SK-N-SH (cell line): ENCODE data around the gene ALG3. TPM values are rescaled to one million over a fixed set of nuclear protein-coding genes. Genes with fewer than 3 reads are reported as not detected.

Experiments used
- CTCF ChIA-PET: fragments of 300-600, 350-600 bp; formaldehyde crosslinking; extraction: SDS; loops from one replicate; lab custom pipeline; 2021; lab: Yijun Ruan, JAX
- POLR2A ChIA-PET: fragments of 350-600 bp; sonication (Branson Sonifier 250); formaldehyde crosslinking; extraction: SDS; loops from one replicate; lab custom pipeline; 2020; ENCODE audit warnings: antibody characterized with exemption, inconsistent platforms; lab: Yijun Ruan, JAX
- DNase-seq: peaks from one replicate; pipeline ENCODE4 v3.0.0; 2012
- H2AFZ ChIP-seq: fragments of 200-600 bp; sonication (generic); 2 replicates; pipeline ENCODE4 v1.8.1; 2016; ENCODE audit warnings: antibody characterized with exemption, mild to moderate bottlenecking, low read depth
- H3F3A ChIP-seq: fragments of 200-600 bp; sonication (generic); replicated peaks from 2 replicates; pipeline ENCODE3; 2016; ENCODE audit warnings: antibody characterized with exemption, mild to moderate bottlenecking; ENCODE audit not compliant: insufficient read depth
- H3K27ac ChIP-seq, 2 experiments: fragments of 200-500 bp in 1 of 2; fragments of 200-600 bp in 1 of 2; sonication (Bioruptor generic) in 1 of 2; sonication (generic), shearing (Covaris generic) in 1 of 2; 2 replicates each; pipeline versions ENCODE4 v1.5.1 to v1.6.1; 2014 to 2016; ENCODE audit warnings: low read depth in 2 of 2, inconsistent platforms in 1 of 2, low read length in 1 of 2, mild to moderate bottlenecking in 1 of 2, mixed read lengths in 1 of 2
- H3K27me3 ChIP-seq: fragments of 200-600 bp; sonication (generic), shearing (Covaris generic); 2 replicates; pipeline ENCODE4 v1.6.1; 2016; ENCODE audit warnings: mixed run types; ENCODE audit not compliant: insufficient read depth
- H3K36me3 ChIP-seq, 2 experiments: fragments of 200-500 bp in 1 of 2; fragments of 200-600 bp in 1 of 2; sonication (Bioruptor generic) in 1 of 2; sonication (generic) in 1 of 2; replicated peaks in 1 of 2; 2 replicates each; pipeline versions ENCODE3 to v1.5.1; 2014 to 2016; ENCODE audit warnings: low read length in 1 of 2, mild to moderate bottlenecking in 1 of 2; ENCODE audit not compliant: insufficient read depth in 2 of 2, control insufficient read depth in 1 of 2
- H3K4me1 ChIP-seq, 2 experiments: fragments of 200-500 bp in 1 of 2; fragments of 200-600 bp in 1 of 2; sonication (Bioruptor generic) in 1 of 2; sonication (generic), shearing (Covaris generic) in 1 of 2; 2 replicates each; pipeline versions ENCODE4 v1.5.1 to v1.6.1; 2014 to 2016; ENCODE audit warnings: low read depth in 1 of 2, low read length in 1 of 2, mixed run types in 1 of 2; ENCODE audit not compliant: insufficient read depth in 2 of 2, control insufficient read depth in 1 of 2
- H3K4me2 ChIP-seq: fragments of 200-600 bp; sonication (generic), shearing (Covaris generic); 2 replicates; pipeline ENCODE4 v1.6.1; 2017; ENCODE audit warnings: mixed run types
- H3K4me3 ChIP-seq, 2 experiments: fragments of 200-500 bp in 1 of 2; fragments of 200-600 bp in 1 of 2; sonication (Bioruptor generic) in 1 of 2; sonication (generic), shearing (Covaris generic) in 1 of 2; 2 replicates each; pipeline versions ENCODE4 v1.5.1 to v1.8.1; 2014 to 2016; ENCODE audit warnings: low read depth in 2 of 2, inconsistent platforms in 1 of 2, low read length in 1 of 2, mild to moderate bottlenecking in 1 of 2, mixed read lengths in 1 of 2, moderate library complexity in 1 of 2
- H3K79me2 ChIP-seq: fragments of 200-600 bp; sonication (generic); 2 replicates; pipeline ENCODE4 v1.8.1; 2017; ENCODE audit warnings: mild to moderate bottlenecking; ENCODE audit not compliant: insufficient read depth
- H3K9ac ChIP-seq: fragments of 200-600 bp; sonication (generic); 2 replicates; pipeline ENCODE4 v1.6.1; 2017; ENCODE audit warnings: mixed run types
- H3K9me2 ChIP-seq: fragments of 200-600 bp; sonication (generic); 2 replicates; pipeline ENCODE4 v1.6.1; 2017; ENCODE audit warnings: mixed run types
- H3K9me3 ChIP-seq: fragments of 200-600 bp; sonication (generic); 2 replicates; pipeline ENCODE4 v1.6.1; 2017; ENCODE audit warnings: mixed run types, mild to moderate bottlenecking, moderate library complexity
- H4K20me1 ChIP-seq: fragments of 200-600 bp; sonication (generic); 2 replicates; pipeline ENCODE4 v1.6.1; 2017; ENCODE audit warnings: mild to moderate bottlenecking, mixed run types; ENCODE audit not compliant: insufficient read depth
- ELF1 ChIP-seq: IDR thresholded peaks from 2 replicates; pipeline ENCODE4 v1.4.0; 2012
- EP300 ChIP-seq, 2 experiments: IDR thresholded peaks; 2 replicates each; pipeline versions ENCODE4 v1.4.0 to v1.6.1; 2012; ENCODE audit warnings: borderline replicate concordance in 1 of 2, low read depth in 1 of 2, low read length in 1 of 2
- EZH2phosphoT487 ChIP-seq: fragments of 200-600 bp; sonication (generic); IDR thresholded peaks from 2 replicates; pipeline ENCODE4 v1.6.1; 2017; ENCODE audit warnings: low read depth, mixed run types, mild to moderate bottlenecking, antibody characterized with exemption, moderate library complexity, borderline replicate concordance
- FOSL2 ChIP-seq: IDR thresholded peaks from 2 replicates; pipeline ENCODE4 v1.4.0; 2012; ENCODE audit warnings: low read depth, mild to moderate bottlenecking, moderate library complexity, borderline replicate concordance
- GABPA ChIP-seq: IDR thresholded peaks from 2 replicates; pipeline ENCODE4 v1.4.0; 2012; ENCODE audit warnings: low read depth, mild to moderate bottlenecking
- GATA2 ChIP-seq: sonication (generic); formaldehyde crosslinking; IDR thresholded peaks from 2 replicates; pipeline ENCODE4 v1.5.0; 2020; ENCODE audit warnings: mild to moderate bottlenecking, missing genetic modification reagents
- JUND ChIP-seq: IDR thresholded peaks from 2 replicates; pipeline ENCODE4 v1.4.0; 2012
- MEF2A ChIP-seq: IDR thresholded peaks from 2 replicates; pipeline ENCODE4 v1.4.0; 2012; ENCODE audit warnings: low read depth, borderline replicate concordance
- MXI1 ChIP-seq: IDR thresholded peaks from 2 replicates; pipeline ENCODE4 v1.6.1; 2012; ENCODE audit warnings: mild to moderate bottlenecking, low read depth, low read length, improper control_type of control experiment
- POLR2AphosphoS5 ChIP-seq: IDR thresholded peaks from 2 replicates; pipeline ENCODE4 v1.6.1; 2012; ENCODE audit warnings: low read depth, low read length
- RFX5 ChIP-seq: IDR thresholded peaks from 2 replicates; pipeline ENCODE4 v1.6.1; 2012; ENCODE audit warnings: mild to moderate bottlenecking, improper control_type of control experiment, low read length
- SMC3 ChIP-seq: IDR thresholded peaks from 2 replicates; pipeline ENCODE4 v1.6.1; 2012; ENCODE audit warnings: low read depth, low read length, improper control_type of control experiment
- TCF12 ChIP-seq: IDR thresholded peaks from 2 replicates; pipeline ENCODE4 v1.4.0; 2012
- TEAD4 ChIP-seq: IDR thresholded peaks from 2 replicates; pipeline ENCODE4 v1.4.0; 2012; ENCODE audit warnings: mild to moderate bottlenecking, borderline replicate concordance; ENCODE audit not compliant: insufficient read depth
- WGBS: methylation state at CpG from one replicate; pipeline ENCODE4 v1.1.6; 2017; ENCODE audit warnings: low lambda C conversion rate; 5-methylcytosine and 5-hydroxymethylcytosine counted together
- polyA plus RNA-seq, 3 experiments: library from polyadenylated mRNA; depleted of rRNA; stranded (reverse); fragments of >200 nt; gene quantifications; 2 replicates each; pipeline ENCODE4 v1.2.3, GENCODE V29; 2012
- TF ChIP-seq, protein P1 (sequence below): IDR thresholded peaks from 2 replicates; pipeline ENCODE4; 2012
- TF ChIP-seq, protein P2 (sequence below): fragments of 150-350 bp; IDR thresholded peaks from 2 replicates; pipeline ENCODE4 v1.6.1; 2016; ENCODE audit warnings: mild to moderate bottlenecking, low read depth, low read length
- TF ChIP-seq, protein P3 (sequence below): fragments of 150-350 bp; IDR thresholded peaks from 2 replicates; pipeline ENCODE4 v1.6.1; 2017; ENCODE audit warnings: antibody characterized with exemption, low read length, low read depth, borderline replicate concordance
- TF ChIP-seq, protein P4 (sequence below): IDR thresholded peaks from 2 replicates; pipeline ENCODE4 v1.6.1; 2012; ENCODE audit warnings: mild to moderate bottlenecking, low read depth, low read length, moderate library complexity

The ALG3 gene
- polyA plus RNA-seq, 1 of the 3 experiments (the other 2 are of a cell fraction) = 66.0 TPM

DNA sequence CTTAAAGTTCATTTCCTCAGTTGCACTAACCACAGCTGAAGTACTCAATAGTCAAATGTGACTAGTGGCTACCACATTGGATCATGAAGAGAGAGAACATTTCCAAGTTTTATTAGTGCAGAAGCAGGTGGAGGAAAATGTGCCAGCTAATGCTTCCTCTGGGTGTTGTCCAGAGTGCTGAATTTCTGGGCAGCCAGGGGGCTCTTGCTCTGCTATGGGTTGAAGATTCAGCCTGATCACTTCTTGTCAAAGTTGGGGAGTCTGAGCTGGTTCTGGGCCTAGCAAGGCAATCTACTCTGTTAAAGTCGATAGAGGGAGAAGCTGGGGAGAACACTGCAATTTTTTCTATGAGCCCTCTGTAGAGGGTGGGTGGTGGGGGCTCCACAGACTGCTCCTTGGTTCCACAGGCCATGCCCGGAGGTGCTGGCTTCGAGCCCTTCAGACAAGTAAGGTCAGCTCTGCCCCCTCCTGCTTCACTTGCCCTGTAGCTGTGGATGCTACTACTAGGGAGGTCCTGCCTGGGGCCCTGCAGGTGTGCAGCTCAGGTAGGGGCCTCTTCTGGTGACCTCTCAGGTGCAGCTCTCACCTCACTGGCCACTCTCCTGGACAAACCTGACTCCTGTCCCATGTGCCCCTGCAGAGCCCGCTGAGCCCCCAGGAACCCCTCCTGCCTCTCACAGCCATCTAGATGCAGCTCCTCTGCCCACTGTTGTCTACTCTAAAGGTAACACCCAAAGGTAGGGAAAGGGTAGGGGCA lies 8.2 kb downstream of the ALG3 start:
- POLR2A ChIA-PET = no interaction called here
- 56% methylated on average over 2 of the region's 4 CpGs for WGBS

DNA sequence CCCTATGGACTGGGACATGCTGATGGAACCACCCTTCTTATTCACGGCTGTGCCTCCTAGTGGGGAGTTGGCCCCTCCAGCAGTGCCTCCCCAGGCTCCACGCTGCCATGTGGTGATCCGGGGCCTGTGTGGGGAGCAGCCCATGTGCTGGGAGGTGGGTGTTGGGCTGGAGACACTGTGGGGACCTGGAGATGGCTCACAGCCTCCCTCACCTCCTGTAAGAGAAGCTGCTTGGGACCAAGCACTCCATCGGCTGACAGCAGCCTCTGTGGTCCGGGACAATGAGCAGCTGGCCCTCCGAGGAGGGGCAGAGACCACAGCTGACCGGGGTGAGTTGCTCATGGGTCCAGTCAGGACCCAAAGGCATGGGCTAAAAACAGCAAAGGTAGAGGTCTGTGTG lies 9.1 kb downstream of the ALG3 start:
- CTCF ChIA-PET = interaction anchor here (0.8 to 2.1 kb wide), 3 partner anchors 8 to 12 kb away, joined by 3 to 11 read pairs (median 3); partner anchors contain the start of gene EEF1AKMT4
- H3K36me3 ChIP-seq = peaks cover 3 to 27% of the 10 kb centered on the region in 2 experiments
- POLR2A ChIA-PET = no interaction called here
- H3K9me2 ChIP-seq = no peaks in the 10 kb centered on the region
- peaks cover 0 to under 1% of the 10 kb centered on the region in 2 experiments; a peak in 1 of 4 replicates for H3K4me1 ChIP-seq
- WGBS = 74% methylated on average over 4 of the region's 7 CpGs
- no peaks in the 10 kb centered on the region for H3K9me3 ChIP-seq
- H4K20me1 ChIP-seq = 0 out of 2 replicates have a peak, but pooled peaks cover 11% of the 10 kb centered on the region
- no peak for DNase-seq
- no peaks in the 10 kb centered on the region for H3F3A ChIP-seq
- H2AFZ ChIP-seq = no peak overlapping the region
- no peaks in the 10 kb centered on the region for H3K27me3 ChIP-seq
- no peak overlapping the region for H3K27ac ChIP-seq
- no peak overlapping the region for H3K4me3 ChIP-seq
- H3K4me2 ChIP-seq = no peak overlapping the region
- H3K9ac ChIP-seq = no peak overlapping the region
- H3K79me2 ChIP-seq = no peaks in the 10 kb centered on the region
- TF ChIP-seq EP300 (IDR thresholded peaks at IDR 0.05; ENCODE audit: borderline replicate concordance in 1 of 2, low read depth in 1 of 2, low read length in 1 of 2) (no peak), MEF2A (no peak), SMC3 (no peak), GABPA (no peak), JUND (no peak), MXI1 (no peak), TEAD4 (no peak), TCF12 (no peak), POLR2AphosphoS5 (no peak), EZH2phosphoT487 (no peak), RFX5 (no peak), FOSL2 (no peak), ELF1 (no peak)
- TF ChIP-seq, protein P1, sequence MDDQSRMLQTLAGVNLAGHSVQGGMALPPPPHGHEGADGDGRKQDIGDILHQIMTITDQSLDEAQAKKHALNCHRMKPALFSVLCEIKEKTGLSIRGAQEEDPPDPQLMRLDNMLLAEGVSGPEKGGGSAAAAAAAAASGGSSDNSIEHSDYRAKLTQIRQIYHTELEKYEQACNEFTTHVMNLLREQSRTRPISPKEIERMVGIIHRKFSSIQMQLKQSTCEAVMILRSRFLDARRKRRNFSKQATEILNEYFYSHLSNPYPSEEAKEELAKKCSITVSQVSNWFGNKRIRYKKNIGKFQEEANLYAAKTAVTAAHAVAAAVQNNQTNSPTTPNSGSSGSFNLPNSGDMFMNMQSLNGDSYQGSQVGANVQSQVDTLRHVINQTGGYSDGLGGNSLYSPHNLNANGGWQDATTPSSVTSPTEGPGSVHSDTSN = no peak
- TF ChIP-seq, protein P2, sequence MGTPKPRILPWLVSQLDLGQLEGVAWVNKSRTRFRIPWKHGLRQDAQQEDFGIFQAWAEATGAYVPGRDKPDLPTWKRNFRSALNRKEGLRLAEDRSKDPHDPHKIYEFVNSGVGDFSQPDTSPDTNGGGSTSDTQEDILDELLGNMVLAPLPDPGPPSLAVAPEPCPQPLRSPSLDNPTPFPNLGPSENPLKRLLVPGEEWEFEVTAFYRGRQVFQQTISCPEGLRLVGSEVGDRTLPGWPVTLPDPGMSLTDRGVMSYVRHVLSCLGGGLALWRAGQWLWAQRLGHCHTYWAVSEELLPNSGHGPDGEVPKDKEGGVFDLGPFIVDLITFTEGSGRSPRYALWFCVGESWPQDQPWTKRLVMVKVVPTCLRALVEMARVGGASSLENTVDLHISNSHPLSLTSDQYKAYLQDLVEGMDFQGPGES = no peak
- TF ChIP-seq, protein P3, sequence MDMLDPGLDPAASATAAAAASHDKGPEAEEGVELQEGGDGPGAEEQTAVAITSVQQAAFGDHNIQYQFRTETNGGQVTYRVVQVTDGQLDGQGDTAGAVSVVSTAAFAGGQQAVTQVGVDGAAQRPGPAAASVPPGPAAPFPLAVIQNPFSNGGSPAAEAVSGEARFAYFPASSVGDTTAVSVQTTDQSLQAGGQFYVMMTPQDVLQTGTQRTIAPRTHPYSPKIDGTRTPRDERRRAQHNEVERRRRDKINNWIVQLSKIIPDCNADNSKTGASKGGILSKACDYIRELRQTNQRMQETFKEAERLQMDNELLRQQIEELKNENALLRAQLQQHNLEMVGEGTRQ = no peak

More for the DNA sequence above, 8.2 kb downstream of the ALG3 start:
- no peak overlapping the region for H3K4me2 ChIP-seq
- no peaks in the 10 kb centered on the region for H3F3A ChIP-seq
- no peaks in the 10 kb centered on the region for H3K27me3 ChIP-seq
- H3K27ac ChIP-seq = no peak overlapping the region
- no peak for DNase-seq
- H3K79me2 ChIP-seq = no peaks in the 10 kb centered on the region
- no peak overlapping the region for H3K4me3 ChIP-seq
- TF ChIP-seq, protein P4, sequence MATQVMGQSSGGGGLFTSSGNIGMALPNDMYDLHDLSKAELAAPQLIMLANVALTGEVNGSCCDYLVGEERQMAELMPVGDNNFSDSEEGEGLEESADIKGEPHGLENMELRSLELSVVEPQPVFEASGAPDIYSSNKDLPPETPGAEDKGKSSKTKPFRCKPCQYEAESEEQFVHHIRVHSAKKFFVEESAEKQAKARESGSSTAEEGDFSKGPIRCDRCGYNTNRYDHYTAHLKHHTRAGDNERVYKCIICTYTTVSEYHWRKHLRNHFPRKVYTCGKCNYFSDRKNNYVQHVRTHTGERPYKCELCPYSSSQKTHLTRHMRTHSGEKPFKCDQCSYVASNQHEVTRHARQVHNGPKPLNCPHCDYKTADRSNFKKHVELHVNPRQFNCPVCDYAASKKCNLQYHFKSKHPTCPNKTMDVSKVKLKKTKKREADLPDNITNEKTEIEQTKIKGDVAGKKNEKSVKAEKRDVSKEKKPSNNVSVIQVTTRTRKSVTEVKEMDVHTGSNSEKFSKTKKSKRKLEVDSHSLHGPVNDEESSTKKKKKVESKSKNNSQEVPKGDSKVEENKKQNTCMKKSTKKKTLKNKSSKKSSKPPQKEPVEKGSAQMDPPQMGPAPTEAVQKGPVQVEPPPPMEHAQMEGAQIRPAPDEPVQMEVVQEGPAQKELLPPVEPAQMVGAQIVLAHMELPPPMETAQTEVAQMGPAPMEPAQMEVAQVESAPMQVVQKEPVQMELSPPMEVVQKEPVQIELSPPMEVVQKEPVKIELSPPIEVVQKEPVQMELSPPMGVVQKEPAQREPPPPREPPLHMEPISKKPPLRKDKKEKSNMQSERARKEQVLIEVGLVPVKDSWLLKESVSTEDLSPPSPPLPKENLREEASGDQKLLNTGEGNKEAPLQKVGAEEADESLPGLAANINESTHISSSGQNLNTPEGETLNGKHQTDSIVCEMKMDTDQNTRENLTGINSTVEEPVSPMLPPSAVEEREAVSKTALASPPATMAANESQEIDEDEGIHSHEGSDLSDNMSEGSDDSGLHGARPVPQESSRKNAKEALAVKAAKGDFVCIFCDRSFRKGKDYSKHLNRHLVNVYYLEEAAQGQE = peak; percentile 98
- TF ChIP-seq ELF1 (no peak), GATA2 (CRISPR knock-in tag) (no peak)
- TF ChIP-seq, all 33 proteins: peak for 1
- H2AFZ ChIP-seq = no peak overlapping the region
- H3K4me1 ChIP-seq = no peaks in the 10 kb centered on the region; a peak in 1 of 4 replicates
- no peak overlapping the region for H3K9ac ChIP-seq
- no peaks in the 10 kb centered on the region for H3K9me3 ChIP-seq
- no peaks in the 10 kb centered on the region for H3K9me2 ChIP-seq
- H3K36me3 ChIP-seq = peaks cover 3 to 35% of the 10 kb centered on the region in 2 experiments
- CTCF ChIA-PET = interaction anchor here (0.8 to 3.6 kb wide), 7 partner anchors 8 to 342 kb away, joined by 3 to 18 read pairs (median 3); partner anchors contain the start of genes EEF1AKMT4 and VWA5B2
- 0 out of 2 replicates have a peak, but pooled peaks cover 11% of the 10 kb centered on the region for H4K20me1 ChIP-seq
